A673 (cell line): ENCODE results near the gene OR5H14. TPM values are rescaled to one million over a fixed set of nuclear protein-coding genes. Genes with fewer than 3 reads are reported as not detected.

Source experiments
- BruUV-seq: library from RNA; stranded (reverse); fragments of 400-500 nt; replicated peaks from 2 replicates; lab custom pipeline; 2021; lab: Mats Ljungman, UMichigan
- CTCF ChIA-PET: fragments of 300-600 bp; sonication (Branson Sonifier 250); formaldehyde crosslinking; loops from one replicate; lab custom pipeline; 2022; ENCODE audit warnings: antibody characterized with exemption; lab: Charles Lee
- POLR2A ChIA-PET: fragments of 300-600 bp; sonication (Branson Sonifier 250); formaldehyde crosslinking; loops from one replicate; lab custom pipeline; 2022; ENCODE audit warnings: antibody characterized with exemption; ENCODE audit not compliant: low non-redundant PET; lab: Charles Lee
- DNase-seq: peaks from one replicate; pipeline ENCODE4 v3.0.0-alpha.2; 2015; ENCODE audit warnings: low spot score
- H3K27ac ChIP-seq: fragments of 200-600 bp; sonication (generic); 2 replicates; pipeline ENCODE4 v1.5.1; 2016; ENCODE audit warnings: mixed run types, low read depth, mild to moderate bottlenecking, mixed read lengths, antibody characterized with exemption, low read length; ENCODE audit not compliant: poor library complexity, severe bottlenecking
- H3K27me3 ChIP-seq: fragments of 200-600 bp; sonication (generic); replicated peaks from 2 replicates; pipeline ENCODE4 v1.6.1; 2017; ENCODE audit warnings: mixed run types, low read depth, mild to moderate bottlenecking, mixed read lengths, antibody characterized with exemption, low read length; ENCODE audit not compliant: insufficient read depth, poor library complexity
- H3K36me3 ChIP-seq: fragments of 200-600 bp; sonication (generic); 2 replicates; pipeline ENCODE4 v1.6.1; 2016; ENCODE audit warnings: mixed run types, mild to moderate bottlenecking, mixed read lengths, antibody characterized with exemption, low read length; ENCODE audit not compliant: insufficient read depth, poor library complexity, severe bottlenecking
- H3K4me1 ChIP-seq: fragments of 200-600 bp; sonication (generic); 2 replicates; pipeline ENCODE4 v1.6.1; 2017; ENCODE audit warnings: mixed run types, mild to moderate bottlenecking, mixed read lengths, antibody characterized with exemption, low read length; ENCODE audit not compliant: insufficient read depth, poor library complexity, severe bottlenecking
- H3K4me3 ChIP-seq: fragments of 200-600 bp; sonication (generic); 2 replicates; pipeline ENCODE4 v1.5.1; 2016; ENCODE audit warnings: low read depth, mixed run types, mild to moderate bottlenecking, mixed read lengths, low read length; ENCODE audit not compliant: poor library complexity, severe bottlenecking
- H3K9me3 ChIP-seq: fragments of 200-600 bp; sonication (generic); 2 replicates; pipeline ENCODE4 v1.6.1; 2016; ENCODE audit warnings: mixed run types, low read depth, mild to moderate bottlenecking, mixed read lengths, antibody characterized with exemption, low read length; ENCODE audit not compliant: poor library complexity, severe bottlenecking
- EZH2 ChIP-seq: fragments of 200-600 bp; sonication (generic); IDR thresholded peaks from 2 replicates; pipeline ENCODE4 v1.6.1; 2017; ENCODE audit warnings: borderline replicate concordance, low read depth, mild to moderate bottlenecking, mixed read lengths, antibody characterized with exemption, low read length; ENCODE audit not compliant: poor library complexity, severe bottlenecking
- intact Hi-C: fragments of 100-400 bp; cut with micrococcal nuclease; formaldehyde crosslinking; loops from one replicate; pipeline ENCODE4 v1.10.0; 2022; ENCODE audit not compliant: unreplicated experiment
- total RNA-seq: library from RNA; stranded (reverse); gene quantifications from 2 replicates; pipeline ENCODE4 v1.2.3, GENCODE V29; 2021
- TF ChIP-seq, protein P1 (sequence below): fragments of 300-800, 200-600 bp; sonication (generic); conservative IDR thresholded peaks from 2 replicates; pipeline ENCODE4 v1.5.1; 2017; ENCODE audit warnings: low read depth, mild to moderate bottlenecking, antibody characterized with exemption, low read length, moderate library complexity, mixed read lengths

The OR5H14 gene
- total RNA-seq, 1 experiment from 2014 or later, result not detected

DNA sequence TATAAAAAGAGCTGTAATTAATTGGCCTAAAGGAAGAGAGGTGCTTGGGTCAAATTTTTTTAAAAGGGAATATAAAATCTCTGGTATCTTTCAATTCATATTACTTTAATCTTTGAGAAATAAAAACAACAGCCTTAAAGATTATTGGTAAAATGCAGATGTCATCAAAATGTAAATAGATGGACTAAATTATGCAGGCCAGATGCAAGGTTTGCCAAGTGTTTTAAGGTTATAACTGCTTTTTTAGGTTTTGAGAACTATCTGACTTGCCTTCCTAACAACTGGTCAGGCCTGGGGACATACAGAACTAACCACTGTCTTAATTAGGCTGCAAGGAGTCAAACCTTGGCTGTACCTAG, 36.8 kb upstream of the OR5H14 start:
- Histone ChIP-seq H3K4me1 (no peaks in the 10 kb centered on the region), H3K27me3 (no peaks in the 10 kb centered on the region), H3K4me3 (no peak overlapping the region), H3K9me3 (no peaks in the 10 kb centered on the region), H3K36me3 (no peaks in the 10 kb centered on the region), H3K27ac (no peak overlapping the region)
- ChIA-PET CTCF (no interaction called here), POLR2A (no interaction called here)
- BruUV-seq, result no TSS peak
- intact Hi-C loops, result no loop called here
- no peak for TF ChIP-seq EZH2
- TF ChIP-seq, protein P1, sequence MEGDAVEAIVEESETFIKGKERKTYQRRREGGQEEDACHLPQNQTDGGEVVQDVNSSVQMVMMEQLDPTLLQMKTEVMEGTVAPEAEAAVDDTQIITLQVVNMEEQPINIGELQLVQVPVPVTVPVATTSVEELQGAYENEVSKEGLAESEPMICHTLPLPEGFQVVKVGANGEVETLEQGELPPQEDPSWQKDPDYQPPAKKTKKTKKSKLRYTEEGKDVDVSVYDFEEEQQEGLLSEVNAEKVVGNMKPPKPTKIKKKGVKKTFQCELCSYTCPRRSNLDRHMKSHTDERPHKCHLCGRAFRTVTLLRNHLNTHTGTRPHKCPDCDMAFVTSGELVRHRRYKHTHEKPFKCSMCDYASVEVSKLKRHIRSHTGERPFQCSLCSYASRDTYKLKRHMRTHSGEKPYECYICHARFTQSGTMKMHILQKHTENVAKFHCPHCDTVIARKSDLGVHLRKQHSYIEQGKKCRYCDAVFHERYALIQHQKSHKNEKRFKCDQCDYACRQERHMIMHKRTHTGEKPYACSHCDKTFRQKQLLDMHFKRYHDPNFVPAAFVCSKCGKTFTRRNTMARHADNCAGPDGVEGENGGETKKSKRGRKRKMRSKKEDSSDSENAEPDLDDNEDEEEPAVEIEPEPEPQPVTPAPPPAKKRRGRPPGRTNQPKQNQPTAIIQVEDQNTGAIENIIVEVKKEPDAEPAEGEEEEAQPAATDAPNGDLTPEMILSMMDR, result no peak
- DNase-seq, result no peak

DNA sequence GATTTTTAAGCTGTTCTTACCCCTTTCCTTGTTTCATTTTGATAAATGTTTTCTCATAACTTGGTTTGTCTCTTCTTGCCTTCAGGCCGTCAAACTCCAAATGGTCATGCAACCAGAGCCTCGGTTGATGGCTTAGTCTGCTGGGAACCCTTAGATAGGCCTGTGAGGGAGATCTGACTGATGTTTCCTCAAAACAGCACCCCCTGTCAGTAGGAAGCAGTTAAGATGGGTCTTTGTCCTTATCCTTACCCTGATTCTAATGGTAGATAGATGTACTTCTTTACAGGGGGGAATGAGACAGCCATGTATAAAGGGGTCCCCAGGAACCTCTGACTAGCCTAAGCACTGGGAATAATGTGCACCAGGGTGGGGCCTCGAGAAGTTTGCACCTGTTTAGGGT, 33.0 kb upstream of the OR5H14 start:
- Histone ChIP-seq H3K4me3 (no peak overlapping the region), H3K27ac (no peak overlapping the region), H3K9me3 (no peaks in the 10 kb centered on the region), H3K27me3 (peaks cover 6% of the 10 kb centered on the region), H3K4me1 (no peaks in the 10 kb centered on the region), H3K36me3 (no peaks in the 10 kb centered on the region)
- intact Hi-C loops, result no loop called here
- no TSS peak for BruUV-seq
- POLR2A ChIA-PET, result no interaction called here
- no peak for DNase-seq
- TF ChIP-seq EZH2, result no peak
- TF ChIP-seq, protein P1, result no peak
- CTCF ChIA-PET, result no interaction called here

GRCh38 chr3:98115717-98116116, 31.6 kb upstream of the OR5H14 start:
- intact Hi-C loops, result no loop called here
- Histone ChIP-seq H3K4me3 (no peak overlapping the region), H3K4me1 (no peaks in the 10 kb centered on the region), H3K27ac (no peak overlapping the region), H3K27me3 (peaks cover 10% of the 10 kb centered on the region), H3K36me3 (no peaks in the 10 kb centered on the region), H3K9me3 (no peaks in the 10 kb centered on the region)
- no peak for DNase-seq
- TF ChIP-seq, protein P1, result no peak
- TF ChIP-seq EZH2, result no peak
- POLR2A ChIA-PET, result interaction anchor here (0.7 kb wide), 1 partner anchor 702 kb away, joined by 3 read pairs; no protein-coding TSS in a partner anchor
- no TSS peak for BruUV-seq
- CTCF ChIA-PET, result no interaction called here
